GM12878 (cell line): Measurements from ENCODE around the gene RPS6KC1. TPM values are rescaled to one million over a fixed set of nuclear protein-coding genes. Genes with fewer than 3 reads are reported as not detected.

ENCODE experiments used
- ATAC-seq: fragments of 200-7000 bp; cut with Tn5 transposase; 3 replicates; pipeline ENCODE4 v1.9.1; 2020; ENCODE audit warnings: mild to moderate bottlenecking, moderate library complexity
- BruUV-seq: library from RNA; stranded (reverse); fragments of 400-500 nt; replicated peaks from 2 replicates; lab custom pipeline; 2021; lab: Mats Ljungman, UMichigan
- CTCF ChIA-PET: fragments of 300-600 bp; sonication (Branson Sonifier 250); formaldehyde crosslinking; extraction: SDS; loops from one replicate; lab custom pipeline; 2021; ENCODE audit warnings: inconsistent platforms; lab: Yijun Ruan, JAX
- POLR2A ChIA-PET: fragments of 350-600 bp; formaldehyde crosslinking; extraction: SDS; loops from one replicate; lab custom pipeline; 2021; ENCODE audit warnings: inconsistent platforms; lab: Charles Lee
- RAD21 ChIA-PET: fragments of 300-600 bp; sonication (Branson Sonifier 250); formaldehyde crosslinking; loops from one replicate; lab custom pipeline; 2023; ENCODE audit warnings: antibody characterized with exemption; ENCODE audit not compliant: unreplicated experiment; lab: Charles Lee
- SMC1A ChIA-PET: fragments of 300-600 bp; sonication (Branson Sonifier 250); formaldehyde crosslinking; loops from one replicate; lab custom pipeline; 2023; ENCODE audit not compliant: unreplicated experiment, uncharacterized antibody; lab: Charles Lee
- DNase-seq: peaks from one replicate; pipeline ENCODE4 v3.0.0-alpha.2; 2011; ENCODE audit warnings: low read depth, low spot score
- FAIRE-seq: peaks from 3 replicates; lab custom pipeline; 2011; peaks lifted over from hg19 to GRCh38; lab: Jason Lieb, UNC
- H2AFZ ChIP-seq: 2 replicates; pipeline ENCODE4 v1.6.0; 2011; ENCODE audit warnings: low read depth, low read length, control low read depth; ENCODE audit not compliant: control insufficient read depth
- H3K27ac ChIP-seq: 2 replicates; pipeline ENCODE4 v1.5.1; 2011; ENCODE audit warnings: control low read depth; ENCODE audit not compliant: control insufficient read depth, insufficient read depth
- H3K27me3 ChIP-seq, 2 experiments: replicated peaks in 1 of 2; 2 replicates each; pipeline versions ENCODE4 v1.6.0 to v1.6.1; 2011; ENCODE audit warnings: low read length in 1 of 2; ENCODE audit not compliant: control insufficient read depth in 2 of 2, insufficient read depth in 2 of 2
- H3K36me3 ChIP-seq, 2 experiments: 2 replicates each; pipeline ENCODE4 v1.5.1; 2011; ENCODE audit warnings: low read length in 1 of 2; ENCODE audit not compliant: control insufficient read depth in 2 of 2, insufficient read depth in 2 of 2
- H3K4me1 ChIP-seq: 2 replicates; pipeline ENCODE4 v1.6.1; 2011; ENCODE audit warnings: mild to moderate bottlenecking, low read length, moderate library complexity, mixed read lengths; ENCODE audit not compliant: control insufficient read depth, insufficient read depth
- H3K4me2 ChIP-seq: 2 replicates; pipeline ENCODE4 v1.6.0; 2011; ENCODE audit warnings: control low read depth; ENCODE audit not compliant: control insufficient read depth, insufficient read depth
- H3K4me3 ChIP-seq: fragments of 200-600 bp; sonication (generic); 2 replicates; pipeline ENCODE4 v1.5.1; 2016
- H3K79me2 ChIP-seq: 2 replicates; pipeline ENCODE4 v1.6.0; 2011; ENCODE audit warnings: low read length; ENCODE audit not compliant: control insufficient read depth, insufficient read depth
- H3K9ac ChIP-seq: 2 replicates; pipeline ENCODE4 v1.8.0; 2011; ENCODE audit warnings: low read length, control low read depth, mixed read lengths; ENCODE audit not compliant: control insufficient read depth, insufficient read depth
- H3K9me3 ChIP-seq: replicated peaks from 3 replicates; pipeline ENCODE4 v1.5.1; 2011; ENCODE audit warnings: mild to moderate bottlenecking, low read length; ENCODE audit not compliant: control insufficient read depth, insufficient read depth
- H4K20me1 ChIP-seq: 2 replicates; pipeline ENCODE4 v1.6.0; 2011; ENCODE audit not compliant: control insufficient read depth, insufficient read depth
- POLR2AphosphoS2 ChIP-seq: IDR thresholded peaks from 2 replicates; pipeline ENCODE4 v1.6.1; 2011; ENCODE audit warnings: low read depth, mild to moderate bottlenecking, low read length, improper control_type of control experiment, moderate library complexity
- RAD21 ChIP-seq: IDR thresholded peaks from 2 replicates; pipeline ENCODE4 v1.6.1; 2011; ENCODE audit warnings: mild to moderate bottlenecking, low read depth, low read length, moderate library complexity; ENCODE audit not compliant: insufficient read depth
- SMC3 ChIP-seq: IDR thresholded peaks from 2 replicates; pipeline ENCODE4 v1.6.1; 2011; ENCODE audit warnings: low read length, improper control_type of control experiment, borderline replicate concordance
- in situ Hi-C: fragments of 300-500 bp; cut with MboI; formaldehyde crosslinking; loops from 9 replicates; pipeline ENCODE4 v1.14.3; 2018; ENCODE audit warnings: mixed read lengths
- intact Hi-C: fragments of 100-400 bp; cut with micrococcal nuclease; formaldehyde crosslinking; loops from one replicate; pipeline ENCODE4 v1.14.2; 2022; ENCODE audit not compliant: unreplicated experiment
- polyA plus RNA-seq, 11 experiments: library from polyadenylated mRNA; depleted of rRNA in 4 of 11; unstranded in 6 of 11; stranded (reverse) in 5 of 11; fragments of >200 nt; fragmentation: Nextera tagmentation in 4 of 11; fragmentation: Illumina TruSeq in 1 of 11; extraction: Ambion mirVana in 4 of 11; extraction: Trizol in 1 of 11; gene quantifications; 1 replicate in 1 of 11; 2 replicates in 10 of 11; pipeline versions ENCODE4 v1.2.1 to v1.2.3, GENCODE V29; 2011 to 2016; ENCODE audit warnings: inconsistent platforms in 2 of 11, missing spikeins in 2 of 11, low read depth in 1 of 11
- total RNA-seq, 4 experiments: library from RNA; depleted of rRNA in 3 of 4; stranded (reverse); fragments of >200 nt in 3 of 4; fragmentation: Illumina TruSeq in 1 of 4; extraction: Trizol in 1 of 4; gene quantifications; 2 replicates each; pipeline versions ENCODE4 v1.2.1 to v1.2.3, GENCODE V29; 2013 to 2021
- TF ChIP-seq, protein P1 (sequence below), 3 experiments: IDR thresholded peaks in 2 of 3; conservative IDR thresholded peaks in 1 of 3; 2 replicates each; pipeline ENCODE4 v1.5.1; 2011; ENCODE audit warnings: low read depth in 3 of 3, low read length in 3 of 3, mild to moderate bottlenecking in 3 of 3, control low read depth in 2 of 3, moderate library complexity in 2 of 3, inconsistent platforms in 1 of 3, mixed read lengths in 1 of 3; ENCODE audit not compliant: control insufficient read depth in 2 of 3, insufficient read depth in 1 of 3; ENCODE audit errors: extremely low read depth in 1 of 3

The RPS6KC1 gene
- total and polyA plus RNA-seq, 10 of the 15 experiments (the other 5 are each of a cell fraction or from before 2014, with no cell fraction given) = 2.9 to 17.3 (median 12.2) TPM

DNA sequence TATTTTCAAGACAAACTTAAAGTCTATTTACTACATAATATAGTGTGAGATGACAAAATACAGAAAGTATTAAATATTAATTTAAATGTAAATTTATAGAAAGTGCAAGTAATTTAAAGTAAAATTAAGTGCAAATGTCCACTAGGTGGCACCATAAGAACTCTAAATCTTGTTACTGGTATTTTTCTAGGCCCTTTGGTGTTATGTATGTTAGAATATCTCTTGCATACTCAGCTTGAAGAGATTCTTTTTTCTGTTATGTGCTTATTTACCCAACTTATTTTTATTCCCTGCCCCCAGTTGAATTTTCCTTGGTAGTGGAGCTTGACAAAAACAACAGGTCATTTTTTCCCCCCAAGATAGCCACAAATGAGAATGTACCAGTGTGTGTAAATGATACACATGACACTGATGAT is 71.5 kb downstream of the RPS6KC1 start:
- intact Hi-C loops = loop anchor here (2.0 to 5.0 kb wide), 2 partner anchors 250 to 1000 kb away; no protein-coding TSS in a partner anchor
- in situ Hi-C loops = loop anchor here (10.0 kb wide), 1 partner anchor 1002 kb away; no protein-coding TSS in a partner anchor
- no peaks in the 10 kb centered on the region for H3K9me3 ChIP-seq
- H3K4me2 ChIP-seq = no peak overlapping the region
- POLR2A ChIA-PET = interaction anchor here (0.7 kb wide), 1 partner anchor 78 kb away, joined by 3 read pairs; no protein-coding TSS in a partner anchor
- H3K27ac ChIP-seq = no peak overlapping the region
- FAIRE-seq = no peak
- TF ChIP-seq POLR2AphosphoS2 (no peak), SMC3 (peak; percentile 48; the same call in 1 of the 2 replicates), RAD21 (peak; percentile 54)
- TF ChIP-seq, protein P1, sequence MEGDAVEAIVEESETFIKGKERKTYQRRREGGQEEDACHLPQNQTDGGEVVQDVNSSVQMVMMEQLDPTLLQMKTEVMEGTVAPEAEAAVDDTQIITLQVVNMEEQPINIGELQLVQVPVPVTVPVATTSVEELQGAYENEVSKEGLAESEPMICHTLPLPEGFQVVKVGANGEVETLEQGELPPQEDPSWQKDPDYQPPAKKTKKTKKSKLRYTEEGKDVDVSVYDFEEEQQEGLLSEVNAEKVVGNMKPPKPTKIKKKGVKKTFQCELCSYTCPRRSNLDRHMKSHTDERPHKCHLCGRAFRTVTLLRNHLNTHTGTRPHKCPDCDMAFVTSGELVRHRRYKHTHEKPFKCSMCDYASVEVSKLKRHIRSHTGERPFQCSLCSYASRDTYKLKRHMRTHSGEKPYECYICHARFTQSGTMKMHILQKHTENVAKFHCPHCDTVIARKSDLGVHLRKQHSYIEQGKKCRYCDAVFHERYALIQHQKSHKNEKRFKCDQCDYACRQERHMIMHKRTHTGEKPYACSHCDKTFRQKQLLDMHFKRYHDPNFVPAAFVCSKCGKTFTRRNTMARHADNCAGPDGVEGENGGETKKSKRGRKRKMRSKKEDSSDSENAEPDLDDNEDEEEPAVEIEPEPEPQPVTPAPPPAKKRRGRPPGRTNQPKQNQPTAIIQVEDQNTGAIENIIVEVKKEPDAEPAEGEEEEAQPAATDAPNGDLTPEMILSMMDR (IDR thresholded peaks at IDR 0.05 in 2 of 3, conservative IDR thresholded peaks at IDR 0.05 in 1 of 3; ENCODE audit: control insufficient read depth in 2 of 3, extremely low read depth in 1 of 3, insufficient read depth in 1 of 3, low read depth in 3 of 3, low read length in 3 of 3) = peak in 2 of 3 experiments; percentile 28 to 31; a peak in 3 of 6 replicates
- RAD21 ChIA-PET = interaction anchor here (0.9 to 1.9 kb wide), 3 partner anchors 11 to 54 kb away, joined by 3 to 5 read pairs (median 4); no protein-coding TSS in a partner anchor
- no TSS peak for BruUV-seq
- H2AFZ ChIP-seq = no peak overlapping the region
- H3K36me3 ChIP-seq = no peaks in the 10 kb centered on the region; a peak in 1 of 4 replicates
- no peak for DNase-seq
- ATAC-seq = peak; percentile 47; the same call in 1 of the 3 replicates
- H3K9ac ChIP-seq = no peak overlapping the region
- SMC1A ChIA-PET = interaction anchor here (1.0 to 3.0 kb wide), 11 partner anchors 11 to 1000 kb away, joined by 3 to 11 read pairs (median 4); no protein-coding TSS in a partner anchor
- H3K4me1 ChIP-seq = no peaks in the 10 kb centered on the region
- no peaks in the 10 kb centered on the region for H4K20me1 ChIP-seq
- no peaks in the 10 kb centered on the region for H3K79me2 ChIP-seq
- CTCF ChIA-PET = interaction anchor here (1.0 to 3.0 kb wide), 21 partner anchors 8 to 1203 kb away, joined by 3 to 18 read pairs (median 6); no protein-coding TSS in a partner anchor
- H3K27me3 ChIP-seq = no peaks in the 10 kb centered on the region
- H3K4me3 ChIP-seq = no peak overlapping the region
